NCI-H2171 treated with DMSO at 0.1 percent for 48 hours (cell line): Measurements from ENCODE around the gene KCNQ5.
"Not testable (repeated sequence)": the region's sequence is repeated elsewhere in the genome, so short reads cannot be mapped to it uniquely, and the experiment has no call there.

Experiments
- DNase-seq: peaks from one replicate; lab custom pipeline; 2025; lab: John Stamatoyannopoulos, UW

The KCNQ5 gene

DNA sequence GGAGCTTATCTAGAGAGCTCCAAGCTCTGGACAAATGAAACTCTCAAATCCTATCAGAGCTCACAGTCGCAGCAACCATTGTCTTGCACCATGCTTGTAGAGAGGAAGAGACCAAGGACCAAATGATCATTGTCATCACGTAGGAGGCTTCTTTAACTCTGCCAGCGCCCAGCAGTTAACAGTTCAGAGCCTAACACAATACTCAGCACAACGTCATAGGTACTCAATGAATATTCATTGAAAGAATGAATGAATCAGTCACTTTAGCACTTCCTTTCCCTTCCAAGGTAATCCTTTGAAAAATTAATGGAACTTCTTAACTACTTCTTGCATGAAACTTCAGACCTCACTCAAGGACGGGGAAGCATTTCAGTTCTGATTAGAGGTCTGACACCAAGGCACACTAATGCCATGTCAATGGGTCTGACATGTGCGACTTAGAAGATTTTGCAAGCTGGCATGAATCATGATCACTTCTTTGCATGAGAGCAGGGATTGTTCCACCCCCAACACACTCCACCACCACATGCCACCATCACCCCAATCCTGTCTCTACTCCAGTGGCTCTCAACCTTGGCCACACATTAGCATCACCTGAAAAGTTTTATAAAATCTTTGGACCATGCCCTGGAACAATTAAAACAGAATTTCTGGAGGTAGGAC lies 558.3 kb downstream of the KCNQ5 start:
- DNase-seq = no peak

GRCh38 chr6:73180763-73181619 lies 559.1 kb downstream of the KCNQ5 start:
- DNase-seq = peak; percentile 75

DNA sequence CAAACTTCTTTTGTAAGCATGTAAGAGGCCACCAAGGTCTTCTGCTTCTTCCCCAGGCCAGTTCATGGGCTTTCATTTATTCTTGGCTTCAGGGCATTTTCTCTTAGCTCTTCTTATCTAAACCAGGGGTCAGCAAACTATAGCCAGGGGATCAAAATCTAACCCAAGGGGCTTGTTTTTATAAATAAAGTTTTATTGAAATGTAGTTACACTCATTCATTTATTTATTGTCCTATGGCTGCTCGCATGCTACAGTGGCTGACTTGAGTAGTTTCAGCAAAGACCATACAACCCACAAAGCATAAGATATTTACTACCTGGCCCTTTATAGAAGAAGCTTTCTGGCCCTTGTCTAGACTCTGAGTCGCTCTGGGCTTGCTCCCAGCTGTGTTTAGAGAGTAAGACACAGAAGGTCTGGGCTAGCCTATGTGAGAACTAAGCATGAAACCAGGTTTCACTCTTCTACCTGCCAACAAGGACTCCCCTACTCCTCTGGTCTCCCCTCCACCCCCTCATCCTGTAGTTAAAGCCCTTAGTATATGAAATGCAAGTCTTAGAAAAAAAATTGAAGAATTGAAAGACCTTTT lies 560.2 kb downstream of the KCNQ5 start:
- DNase-seq = no peak

DNA sequence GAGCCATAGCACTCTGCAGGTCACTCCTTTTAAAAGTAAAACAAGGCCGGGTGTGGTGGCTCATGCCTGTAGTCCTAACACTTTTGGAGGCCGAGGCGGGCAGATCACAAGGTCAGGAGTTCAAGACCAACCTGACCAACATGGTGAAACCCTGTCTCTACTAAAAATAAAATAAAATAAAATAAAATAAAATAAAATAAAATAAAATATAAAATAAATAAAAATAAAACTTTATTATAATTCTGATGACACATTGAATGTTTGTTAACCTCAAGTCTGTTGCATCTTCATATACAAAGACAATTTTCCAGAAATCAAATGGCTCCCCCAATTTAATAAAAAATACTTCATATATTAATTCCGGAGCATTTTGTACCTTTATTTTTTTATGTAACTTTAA lies 571.4 kb downstream of the KCNQ5 start:
- not testable (repeated sequence) for DNase-seq

GRCh38 chr6:73194744-73195143 lies 572.9 kb downstream of the KCNQ5 start:
- no peak for DNase-seq

DNA sequence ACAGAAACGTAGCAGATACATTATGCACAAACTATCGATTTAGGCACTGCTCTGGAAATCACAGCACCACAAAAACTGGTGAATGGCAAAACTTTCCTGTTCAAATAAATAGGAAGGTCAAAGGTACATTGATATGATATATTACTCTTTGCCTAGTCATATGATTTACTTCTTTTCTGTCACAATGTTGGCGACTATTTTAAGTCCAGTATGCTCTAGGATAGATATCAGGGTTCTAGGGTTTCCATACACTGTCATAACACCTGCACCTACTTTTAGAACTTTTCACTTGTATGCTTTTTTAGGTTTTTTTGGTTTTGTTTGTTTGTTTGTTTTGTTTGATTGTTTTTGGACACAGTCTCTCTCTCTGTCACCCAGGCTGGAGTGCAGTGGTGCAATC lies 578.4 kb downstream of the KCNQ5 start:
- no peak for DNase-seq

- no peak for DNase-seq
Observed at GRCh38 chr6:73200735-73201134, 578.9 kb downstream of the KCNQ5 start.

- DNase-seq = no peak
Observed at GRCh38 chr6:73203098-73203497, 581.2 kb downstream of the KCNQ5 start.

GRCh38 chr6:73204252-73204651 lies 582.4 kb downstream of the KCNQ5 start:
- DNase-seq = no peak

- DNase-seq = no peak
Observed at GRCh38 chr6:73207221-73207837, 585.5 kb downstream of the KCNQ5 start.

- no peak for DNase-seq
Observed at GRCh38 chr6:73209117-73209516, 587.3 kb downstream of the KCNQ5 start.

DNA sequence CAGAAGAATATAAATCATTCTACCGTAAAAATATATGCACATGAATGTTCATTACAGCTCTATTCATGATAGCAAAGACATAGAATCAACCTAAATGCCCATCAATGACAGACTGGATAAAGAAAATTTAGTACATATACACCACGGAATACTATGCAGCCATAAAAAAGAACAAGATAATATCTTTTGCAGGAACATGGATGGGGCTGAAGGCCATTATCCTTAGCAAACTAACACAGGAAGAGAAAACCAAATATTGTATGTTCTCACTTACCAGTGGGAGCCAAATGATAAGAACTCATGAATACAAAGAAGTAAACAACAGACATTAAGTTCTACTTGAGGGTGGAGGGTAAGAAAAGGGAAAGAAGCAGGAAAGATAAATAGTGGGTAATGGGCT lies 595.0 kb downstream of the KCNQ5 start:
- DNase-seq = no peak

DNA sequence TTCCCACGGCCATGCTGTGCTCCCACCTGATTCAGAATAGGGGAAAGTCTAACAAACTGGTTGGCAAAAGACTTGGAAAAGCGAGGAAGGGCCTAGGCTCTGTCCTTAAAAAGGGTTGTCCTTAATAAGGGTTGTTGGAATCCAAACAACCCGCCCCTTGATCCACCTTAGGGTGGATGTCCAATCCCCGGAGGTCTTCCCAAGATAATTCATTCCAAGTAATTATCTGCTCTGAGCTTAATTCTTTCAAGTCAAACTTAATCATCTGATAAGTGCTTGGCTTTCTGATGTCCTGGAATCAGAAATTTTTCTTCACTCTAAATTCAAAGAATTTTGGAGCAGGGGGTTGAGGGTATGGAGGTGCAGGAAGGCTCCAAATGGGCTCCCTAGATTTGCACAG lies 603.5 kb downstream of the KCNQ5 start, which contains the start of gene KHDC1L:
KHDC1L (minus strand) TSS at position 101 of the 400 bp plus-strand sequence; CDS start at position 13, 88 bp downstream.
- DNase-seq = no peak

- DNase-seq = no peak
Observed at GRCh38 chr6:73227606-73228255, 605.9 kb downstream of the KCNQ5 start.

DNA sequence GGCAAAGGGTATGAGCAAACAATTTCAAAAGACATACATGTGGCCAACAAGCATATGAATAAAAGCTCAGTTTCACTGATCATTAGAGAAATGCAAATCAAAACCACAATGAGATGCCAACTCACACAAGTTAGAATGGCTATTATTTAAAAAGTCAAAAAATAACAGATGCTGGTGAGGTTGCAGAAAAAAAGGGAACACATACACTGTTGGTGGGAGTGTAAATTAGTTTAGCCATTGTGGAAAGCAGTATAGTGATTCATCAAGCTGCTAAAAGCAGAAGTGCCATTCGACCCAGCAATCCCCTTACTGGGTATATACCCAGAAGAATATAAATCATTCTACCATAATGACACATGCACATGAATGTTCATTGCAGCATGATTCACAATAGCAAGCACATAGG lies 610.1 kb downstream of the KCNQ5 start:
- no peak for DNase-seq

DNA sequence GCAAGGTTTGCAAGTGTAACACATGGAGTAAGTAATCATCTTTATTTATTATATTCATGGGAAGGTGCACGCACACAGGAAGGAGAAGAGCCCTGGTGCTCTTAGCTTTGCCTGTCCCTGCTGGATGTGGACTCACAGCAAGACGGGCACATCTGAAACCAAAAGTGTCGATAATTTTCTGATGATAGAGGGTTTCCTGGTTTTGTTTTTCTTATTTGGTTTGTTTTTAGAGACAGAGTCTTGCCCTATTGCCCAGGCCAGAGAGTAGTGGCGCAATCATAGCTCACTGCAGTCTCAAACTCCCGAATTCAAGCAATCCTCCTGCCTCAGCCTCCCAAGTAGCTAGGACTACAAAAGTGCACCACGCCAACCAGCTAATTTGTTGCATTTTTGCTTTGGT lies 611.2 kb downstream of the KCNQ5 start:
- no peak for DNase-seq

- not testable (repeated sequence) for DNase-seq
Observed at GRCh38 chr6:73233971-73234370, 612.1 kb downstream of the KCNQ5 start.

DNA sequence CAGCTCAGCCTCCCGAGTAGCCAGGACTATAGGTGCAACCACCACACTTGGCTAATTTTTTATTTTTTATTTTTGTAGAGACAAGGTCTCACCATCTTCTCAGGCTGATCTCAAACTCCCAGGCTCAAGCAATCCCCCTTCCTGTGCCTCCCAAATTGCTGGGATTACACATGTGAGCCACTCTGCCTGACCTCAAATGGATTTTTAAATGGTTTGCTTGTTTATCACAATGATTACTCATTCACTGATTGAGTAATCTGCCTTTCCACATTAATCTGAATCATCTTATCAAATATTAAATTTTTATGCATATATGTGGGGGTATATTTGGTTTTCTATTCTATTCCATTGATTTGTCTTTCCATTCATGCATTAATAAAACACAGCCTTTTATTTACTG lies 612.9 kb downstream of the KCNQ5 start:
- no peak for DNase-seq

DNA sequence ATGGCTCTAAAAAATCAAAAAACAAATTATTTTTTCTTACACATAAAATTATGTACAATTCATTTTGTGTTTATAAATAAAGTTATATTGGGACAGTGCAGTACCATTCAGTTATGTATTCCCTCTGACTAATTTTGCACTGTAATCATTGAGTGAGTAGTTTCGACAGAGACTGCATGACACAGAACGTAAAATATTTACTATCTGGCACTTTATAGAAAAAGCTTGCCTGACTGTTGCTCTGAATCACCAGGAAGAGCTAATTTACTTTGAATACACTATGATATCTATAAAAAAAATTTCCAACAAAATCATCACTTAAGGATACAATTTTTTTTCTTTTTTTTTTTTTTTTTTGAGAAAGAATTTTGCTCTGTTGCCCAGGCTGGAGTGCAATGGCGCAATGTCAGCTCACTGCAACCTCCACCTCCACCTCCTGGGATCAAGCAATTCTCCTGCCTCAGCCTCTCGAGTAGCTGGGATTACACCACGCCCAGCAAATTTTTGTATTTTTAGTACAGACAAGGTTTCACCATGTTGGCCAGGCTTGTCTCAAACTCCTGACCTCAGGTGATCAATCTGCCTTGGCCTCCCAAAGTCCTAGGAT lies 614.4 kb downstream of the KCNQ5 start:
- no peak for DNase-seq

DNA sequence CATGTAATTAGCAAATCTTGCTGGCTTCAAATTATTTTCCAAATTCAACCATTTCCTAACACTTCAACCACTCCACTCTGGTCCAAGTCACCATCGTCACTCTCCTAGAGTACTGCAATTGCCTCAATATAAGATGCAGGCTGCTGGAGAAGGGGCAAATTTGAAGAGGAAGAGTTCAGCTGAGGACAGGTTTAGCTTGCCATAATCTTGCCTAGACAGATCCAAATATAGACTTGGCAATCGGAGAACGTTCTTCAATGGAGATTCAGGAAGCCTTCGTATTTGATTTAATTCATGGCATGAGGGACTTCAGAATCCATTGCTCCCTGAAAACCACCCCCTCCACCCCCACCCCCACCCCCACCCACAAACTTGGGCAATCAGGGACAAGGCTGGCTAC lies 618.9 kb downstream of the KCNQ5 start:
- no peak for DNase-seq

DNA sequence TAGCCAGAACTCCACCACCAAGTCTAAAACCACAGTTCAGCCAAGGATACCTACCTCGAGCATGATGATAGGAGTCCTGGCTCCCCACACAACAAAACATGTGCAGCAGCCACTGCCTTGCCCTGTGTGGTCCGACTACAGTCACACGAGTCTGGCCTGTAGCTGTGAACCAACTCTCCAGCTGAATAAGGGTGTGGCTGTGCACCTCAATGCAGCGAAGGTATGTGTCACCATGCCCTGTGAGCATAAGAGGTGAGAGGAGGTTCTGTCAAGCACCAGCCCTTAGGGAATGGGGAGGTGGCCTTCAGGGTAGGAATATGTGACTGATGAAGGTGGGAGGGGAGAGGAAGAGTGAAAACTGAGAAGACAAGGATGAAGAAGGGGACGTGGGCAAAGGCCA lies 620.1 kb downstream of the KCNQ5 start:
- DNase-seq = no peak
